Adrenal gland (tissue), 5 donors: ENCODE results near the gene ARID3C.

ENCODE experiments used
- POLR2A ChIP-seq, 2 donors: fragments of 450-650 bp; IDR thresholded peaks; one replicate each; pipeline ENCODE4 v1.6.1; 2017; ENCODE audit warnings: antibody characterized with exemption in 2 of 2, mild to moderate bottlenecking in 2 of 2, moderate library complexity in 1 of 2
- TF ChIP-seq, protein P1 (sequence below), 6 experiments: fragments of 450-650 bp in 4 of 6; fragments of 200-600 bp in 2 of 6; sonication (generic) in 1 of 6; IDR thresholded peaks; 1 replicate in 5 of 6; 2 replicates in 1 of 6; pipeline versions ENCODE4 v1.5.1 to v1.8.0; 2016 to 2021; ENCODE audit warnings: antibody characterized with exemption in 6 of 6, mild to moderate bottlenecking in 2 of 6, moderate library complexity in 1 of 6
- donor health status: DM: no; HTN: no; CAD: no.

DNA sequence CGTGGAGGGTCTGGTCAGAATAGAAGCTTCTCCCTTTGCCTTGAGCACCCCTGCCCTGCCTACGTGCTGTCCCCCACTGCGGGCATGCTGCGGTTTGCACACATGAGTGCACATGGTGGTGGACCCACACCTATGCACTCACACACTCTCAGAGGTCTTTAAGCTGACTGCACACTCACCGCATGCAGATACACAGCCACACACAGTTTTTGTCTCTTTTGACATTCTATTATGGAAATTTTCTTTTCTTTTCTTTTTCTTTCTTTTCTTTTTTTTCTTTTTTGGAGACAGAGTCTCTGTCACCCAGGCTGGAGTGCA is 584 bp upstream of the ARID3C start:
- TF ChIP-seq, protein P1, sequence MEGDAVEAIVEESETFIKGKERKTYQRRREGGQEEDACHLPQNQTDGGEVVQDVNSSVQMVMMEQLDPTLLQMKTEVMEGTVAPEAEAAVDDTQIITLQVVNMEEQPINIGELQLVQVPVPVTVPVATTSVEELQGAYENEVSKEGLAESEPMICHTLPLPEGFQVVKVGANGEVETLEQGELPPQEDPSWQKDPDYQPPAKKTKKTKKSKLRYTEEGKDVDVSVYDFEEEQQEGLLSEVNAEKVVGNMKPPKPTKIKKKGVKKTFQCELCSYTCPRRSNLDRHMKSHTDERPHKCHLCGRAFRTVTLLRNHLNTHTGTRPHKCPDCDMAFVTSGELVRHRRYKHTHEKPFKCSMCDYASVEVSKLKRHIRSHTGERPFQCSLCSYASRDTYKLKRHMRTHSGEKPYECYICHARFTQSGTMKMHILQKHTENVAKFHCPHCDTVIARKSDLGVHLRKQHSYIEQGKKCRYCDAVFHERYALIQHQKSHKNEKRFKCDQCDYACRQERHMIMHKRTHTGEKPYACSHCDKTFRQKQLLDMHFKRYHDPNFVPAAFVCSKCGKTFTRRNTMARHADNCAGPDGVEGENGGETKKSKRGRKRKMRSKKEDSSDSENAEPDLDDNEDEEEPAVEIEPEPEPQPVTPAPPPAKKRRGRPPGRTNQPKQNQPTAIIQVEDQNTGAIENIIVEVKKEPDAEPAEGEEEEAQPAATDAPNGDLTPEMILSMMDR (IDR thresholded peaks at IDR 0.05): no peak
- no peak for TF ChIP-seq POLR2A (IDR thresholded peaks at IDR 0.05)
